Astrocyte (in vitro differentiated cells and primary cell): ENCODE data around the gene SLC9A3.

ENCODE experiments used
- CTCF ChIP-seq: IDR thresholded peaks from 2 replicates; pipeline ENCODE4 v1.5.1; 2011; ENCODE audit warnings: low read depth, mild to moderate bottlenecking, inconsistent platforms, low read length, moderate library complexity; ENCODE audit not compliant: insufficient read depth
- EZH2 ChIP-seq: IDR thresholded peaks from 2 replicates; pipeline ENCODE4 v1.6.1; 2012; ENCODE audit warnings: mild to moderate bottlenecking, low read length, inconsistent platforms; ENCODE audit not compliant: insufficient read depth

GRCh38 chr5:504326-505154 is 19.7 kb downstream of the SLC9A3 start:
- TF ChIP-seq CTCF: no peak
- TF ChIP-seq EZH2: no peak
